Neural cell (in vitro differentiated cells): ENCODE measurements around the gene PSMD11. TPM values are rescaled to one million over a fixed set of nuclear protein-coding genes. Genes with fewer than 3 reads are reported as not detected.

ENCODE experiments used
- H2AFZ ChIP-seq: fragments of 200-600, 300-800 bp; sonication (generic), shearing (Covaris generic); 2 replicates; pipeline ENCODE4 v1.6.0; 2014; ENCODE audit warnings: low read depth, mild to moderate bottlenecking, antibody characterized with exemption, low read length, moderate library complexity
- H3F3A ChIP-seq: fragments of 200-600 bp; shearing (Covaris generic); 2 replicates; pipeline ENCODE4 v1.6.1; 2016; ENCODE audit warnings: mild to moderate bottlenecking, moderate library complexity, mixed read lengths, antibody characterized with exemption, low read length; ENCODE audit not compliant: insufficient read depth, poor library complexity, severe bottlenecking
- H3K27ac ChIP-seq: fragments of 200-600, 300-800 bp; sonication (generic), shearing (Covaris generic); 2 replicates; pipeline ENCODE4 v1.5.1; 2014; ENCODE audit warnings: mild to moderate bottlenecking, low read length, moderate library complexity
- H3K27me3 ChIP-seq: fragments of 300-800, 200-600 bp; sonication (generic), shearing (Covaris generic); 2 replicates; pipeline ENCODE4 v1.6.0; 2014; ENCODE audit warnings: mild to moderate bottlenecking, low read depth, low read length, moderate library complexity; ENCODE audit not compliant: insufficient read depth
- H3K36me3 ChIP-seq: fragments of 300-800, 200-600 bp; sonication (generic), shearing (Covaris generic); 2 replicates; pipeline ENCODE4 v1.5.1; 2014; ENCODE audit warnings: mild to moderate bottlenecking, antibody characterized with exemption, low read length, moderate library complexity; ENCODE audit not compliant: insufficient read depth
- H3K4me2 ChIP-seq: fragments of 300-800, 200-600 bp; sonication (generic), shearing (Covaris generic); 2 replicates; pipeline ENCODE4 v1.6.0; 2014; ENCODE audit warnings: mild to moderate bottlenecking, low read length
- H3K4me3 ChIP-seq: fragments of 300-800, 200-600 bp; sonication (generic), shearing (Covaris generic); 2 replicates; pipeline ENCODE4 v1.5.1; 2014; ENCODE audit warnings: mild to moderate bottlenecking, low read length, moderate library complexity
- H3K79me2 ChIP-seq: fragments of 200-600 bp; shearing (Covaris generic); replicated peaks from 2 replicates; pipeline ENCODE4 v1.6.0; 2014; ENCODE audit warnings: mild to moderate bottlenecking, low read length, moderate library complexity; ENCODE audit not compliant: insufficient read depth
- H3K9ac ChIP-seq: fragments of 300-800, 200-600 bp; sonication (generic), shearing (Covaris generic); 2 replicates; pipeline ENCODE4 v1.6.1; 2016; ENCODE audit warnings: mild to moderate bottlenecking, low read length, mixed read lengths
- H3K9me2 ChIP-seq: fragments of 200-600 bp; shearing (Covaris generic); 2 replicates; pipeline ENCODE4 v1.6.1; 2016; ENCODE audit warnings: mild to moderate bottlenecking, low read length, mixed read lengths; ENCODE audit not compliant: insufficient read depth
- H3K9me3 ChIP-seq: fragments of 200-600, 300-800 bp; sonication (generic), shearing (Covaris generic); 2 replicates; pipeline ENCODE4 v1.6.1; 2016; ENCODE audit warnings: mild to moderate bottlenecking, mixed run types, low read length, moderate library complexity, mixed read lengths
- H4K20me1 ChIP-seq: fragments of 200-600 bp; shearing (Covaris generic); 2 replicates; pipeline ENCODE4 v1.6.1; 2016; ENCODE audit warnings: mild to moderate bottlenecking, mixed run types; ENCODE audit not compliant: insufficient read depth
- CTCF ChIP-seq: fragments of 450-650 bp; IDR thresholded peaks from 2 replicates; pipeline ENCODE4 v1.5.1; 2014; ENCODE audit warnings: antibody characterized with exemption, mild to moderate bottlenecking, moderate library complexity; ENCODE audit not compliant: poor library complexity, severe bottlenecking
- EP300 ChIP-seq: fragments of 450-650 bp; conservative IDR thresholded peaks from 2 replicates; pipeline ENCODE4 v1.6.1; 2014; ENCODE audit warnings: antibody characterized with exemption, mild to moderate bottlenecking, moderate library complexity; ENCODE audit not compliant: poor library complexity, severe bottlenecking
- EZH2 ChIP-seq: fragments of 200-600, 300-800 bp; shearing (Covaris generic), sonication (generic); IDR thresholded peaks from 2 replicates; pipeline ENCODE4 v1.6.1; 2014; ENCODE audit warnings: antibody characterized with exemption, low read length, borderline replicate concordance, mild to moderate bottlenecking; ENCODE audit not compliant: insufficient read depth, poor library complexity, severe bottlenecking
- MXI1 ChIP-seq: fragments of 450-650 bp; conservative IDR thresholded peaks from 2 replicates; pipeline ENCODE4 v1.6.1; 2014; ENCODE audit warnings: antibody characterized with exemption, mild to moderate bottlenecking; ENCODE audit not compliant: poor library complexity, severe bottlenecking
- POLR2AphosphoS5 ChIP-seq: IDR thresholded peaks from 2 replicates; pipeline ENCODE4 v1.6.1; 2012
- RAD21 ChIP-seq: fragments of 450-650 bp; conservative IDR thresholded peaks from 2 replicates; pipeline ENCODE4 v1.6.1; 2014; ENCODE audit warnings: antibody characterized with exemption, mild to moderate bottlenecking, moderate library complexity
- REST ChIP-seq: IDR thresholded peaks from 2 replicates; pipeline ENCODE4 v1.6.1; 2012; ENCODE audit warnings: borderline replicate concordance
- SMC3 ChIP-seq: fragments of 450-650 bp; conservative IDR thresholded peaks from 2 replicates; pipeline ENCODE4 v1.6.1; 2014; ENCODE audit warnings: antibody characterized with exemption, mild to moderate bottlenecking, moderate library complexity; ENCODE audit not compliant: poor library complexity
- TAF1 ChIP-seq: IDR thresholded peaks from 2 replicates; pipeline ENCODE4 v1.6.1; 2012; ENCODE audit warnings: low read depth
- polyA plus RNA-seq: library from polyadenylated mRNA; depleted of rRNA; stranded (reverse); fragments of >200 nt; gene quantifications from 2 replicates; pipeline ENCODE4 v1.2.3, GENCODE V29; 2014

PSMD11 gene
- polyA plus RNA-seq, 1 donor from 2014 or later, result 43.9 TPM

- no peak overlapping the region for H2AFZ ChIP-seq
- TF ChIP-seq MXI1 (no peak), POLR2AphosphoS5 (no peak), REST (no peak), CTCF (no peak)
- no peaks in the 10 kb centered on the region for H3K9me3 ChIP-seq
- H3K27ac ChIP-seq, result no peak overlapping the region
- H3K4me2 ChIP-seq, result no peak overlapping the region
- H3K27me3 ChIP-seq, result no peaks in the 10 kb centered on the region
- peaks cover 25% of the 10 kb centered on the region for H3K36me3 ChIP-seq
- H3F3A ChIP-seq, result no peaks in the 10 kb centered on the region
- peaks cover 10% of the 10 kb centered on the region for H4K20me1 ChIP-seq
- H3K9ac ChIP-seq, result no peak overlapping the region
- H3K9me2 ChIP-seq, result no peaks in the 10 kb centered on the region
- H3K79me2 ChIP-seq, result peaks cover 47% of the 10 kb centered on the region
- H3K4me3 ChIP-seq, result no peak overlapping the region
Measured at GRCh38 chr17:32492648-32493289, 48.5 kb downstream of the PSMD11 start.

- H3K27ac ChIP-seq, result no peak overlapping the region
- H3F3A ChIP-seq, result no peaks in the 10 kb centered on the region
Measured at GRCh38 chr17:32493571-32493970, 49.3 kb downstream of the PSMD11 start.

More at GRCh38 chr17:32493571-32493970, 49.3 kb downstream of the PSMD11 start:
- Histone ChIP-seq H2AFZ (no peak overlapping the region), H3K27me3 (no peaks in the 10 kb centered on the region), H3K4me3 (no peak overlapping the region), H3K4me2 (no peak overlapping the region), H3K9ac (no peak overlapping the region), H4K20me1 (peaks cover 10% of the 10 kb centered on the region), H3K36me3 (peaks cover 17% of the 10 kb centered on the region), H3K9me3 (no peaks in the 10 kb centered on the region), H3K79me2 (peaks cover 39% of the 10 kb centered on the region), H3K9me2 (no peaks in the 10 kb centered on the region)
- TF ChIP-seq TAF1 (no peak), MXI1 (no peak), REST (no peak), CTCF (no peak), EP300 (no peak), EZH2 (no peak), SMC3 (no peak), POLR2AphosphoS5 (no peak), RAD21 (no peak)
